ENCODE results near the gene DZIP3. TPM values are rescaled to one million over a fixed set of nuclear protein-coding genes. Genes with fewer than 3 reads are reported as not detected.

The DZIP3 gene
- total RNA-seq, 1 donor from 2014 or later, result 44.3 TPM

DNA sequence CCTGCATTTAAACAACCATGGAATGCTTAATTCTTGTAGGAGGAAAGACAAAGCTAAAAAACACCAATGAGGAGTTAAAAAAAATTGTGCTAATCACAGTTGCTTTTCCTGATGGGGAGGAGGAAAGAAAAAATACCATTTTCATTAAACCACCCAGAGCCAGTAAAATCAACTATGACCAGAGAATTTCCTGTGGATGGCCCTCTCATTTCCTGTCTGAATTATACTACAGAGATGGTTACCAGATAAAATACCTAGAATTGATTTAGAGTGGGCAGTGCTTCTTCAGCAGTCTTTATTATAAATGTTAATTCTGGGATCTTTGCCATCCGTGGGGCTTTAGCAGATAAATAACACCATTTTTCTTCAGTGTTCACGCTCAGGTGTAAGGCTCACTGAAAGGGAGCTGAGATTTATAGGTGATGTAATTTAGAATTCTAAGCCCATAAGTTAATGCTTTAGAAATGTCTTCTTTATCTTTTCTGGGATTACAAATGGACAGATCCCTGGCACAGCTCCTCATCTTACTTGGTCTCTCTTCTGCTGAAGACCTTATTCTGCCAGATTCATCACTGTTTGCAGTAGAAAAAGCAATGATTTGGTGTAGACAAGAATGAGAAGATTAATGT is 129.8 kb downstream of the DZIP3 start:
- Mint-ChIP-seq H3K27ac (ENCODE audit: unreplicated experiment) (no peak overlapping the region), H3K36me3 (ENCODE audit: unreplicated experiment) (no peaks in the 10 kb centered on the region), H3K4me3 (ENCODE audit: unreplicated experiment) (no peak overlapping the region), H3K9me3 (ENCODE audit: unreplicated experiment) (peaks cover 1% of the 10 kb centered on the region), H3K27me3 (ENCODE audit: unreplicated experiment) (no peaks in the 10 kb centered on the region), H3K4me1 (ENCODE audit: low read depth, unreplicated experiment) (no peaks in the 10 kb centered on the region)
- no peak for DNase-seq
- TF ChIP-seq, protein P1, sequence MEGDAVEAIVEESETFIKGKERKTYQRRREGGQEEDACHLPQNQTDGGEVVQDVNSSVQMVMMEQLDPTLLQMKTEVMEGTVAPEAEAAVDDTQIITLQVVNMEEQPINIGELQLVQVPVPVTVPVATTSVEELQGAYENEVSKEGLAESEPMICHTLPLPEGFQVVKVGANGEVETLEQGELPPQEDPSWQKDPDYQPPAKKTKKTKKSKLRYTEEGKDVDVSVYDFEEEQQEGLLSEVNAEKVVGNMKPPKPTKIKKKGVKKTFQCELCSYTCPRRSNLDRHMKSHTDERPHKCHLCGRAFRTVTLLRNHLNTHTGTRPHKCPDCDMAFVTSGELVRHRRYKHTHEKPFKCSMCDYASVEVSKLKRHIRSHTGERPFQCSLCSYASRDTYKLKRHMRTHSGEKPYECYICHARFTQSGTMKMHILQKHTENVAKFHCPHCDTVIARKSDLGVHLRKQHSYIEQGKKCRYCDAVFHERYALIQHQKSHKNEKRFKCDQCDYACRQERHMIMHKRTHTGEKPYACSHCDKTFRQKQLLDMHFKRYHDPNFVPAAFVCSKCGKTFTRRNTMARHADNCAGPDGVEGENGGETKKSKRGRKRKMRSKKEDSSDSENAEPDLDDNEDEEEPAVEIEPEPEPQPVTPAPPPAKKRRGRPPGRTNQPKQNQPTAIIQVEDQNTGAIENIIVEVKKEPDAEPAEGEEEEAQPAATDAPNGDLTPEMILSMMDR (IDR thresholded peaks at IDR 0.05; ENCODE audit: partially characterized antibody, unreplicated experiment), result no peak

DNA sequence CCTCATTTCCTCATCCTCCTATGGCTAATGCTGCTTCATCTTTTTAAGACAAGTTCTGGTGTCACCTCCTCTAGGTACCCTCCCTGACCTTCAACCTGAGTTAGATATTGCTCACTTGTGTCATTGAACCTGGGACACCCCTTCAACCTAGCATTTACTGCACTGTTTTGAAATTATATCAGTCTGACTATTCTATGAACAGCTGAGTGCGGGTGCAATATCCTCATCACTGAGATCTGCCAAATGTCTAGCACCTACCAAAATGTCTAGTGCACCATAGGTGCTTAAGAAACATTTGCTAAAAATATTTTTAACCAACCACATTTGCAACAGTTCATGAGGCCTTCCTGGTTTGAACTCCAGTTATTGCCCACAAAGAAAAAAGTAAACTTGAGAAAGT is 133.2 kb downstream of the DZIP3 start:
- H3K27me3 Mint-ChIP-seq (ENCODE audit: unreplicated experiment), result peaks cover 2% of the 10 kb centered on the region
- no peak overlapping the region for H3K4me3 Mint-ChIP-seq (ENCODE audit: unreplicated experiment)
- DNase-seq, result no peak
- TF ChIP-seq, protein P1 (IDR thresholded peaks at IDR 0.05; ENCODE audit: partially characterized antibody, unreplicated experiment), result no peak
- H3K27ac Mint-ChIP-seq (ENCODE audit: unreplicated experiment), result no peak overlapping the region
- no peaks in the 10 kb centered on the region for H3K9me3 Mint-ChIP-seq (ENCODE audit: unreplicated experiment)
- H3K4me1 Mint-ChIP-seq (ENCODE audit: low read depth, unreplicated experiment), result peaks cover 4% of the 10 kb centered on the region
- H3K36me3 Mint-ChIP-seq (ENCODE audit: unreplicated experiment), result no peaks in the 10 kb centered on the region

DNA sequence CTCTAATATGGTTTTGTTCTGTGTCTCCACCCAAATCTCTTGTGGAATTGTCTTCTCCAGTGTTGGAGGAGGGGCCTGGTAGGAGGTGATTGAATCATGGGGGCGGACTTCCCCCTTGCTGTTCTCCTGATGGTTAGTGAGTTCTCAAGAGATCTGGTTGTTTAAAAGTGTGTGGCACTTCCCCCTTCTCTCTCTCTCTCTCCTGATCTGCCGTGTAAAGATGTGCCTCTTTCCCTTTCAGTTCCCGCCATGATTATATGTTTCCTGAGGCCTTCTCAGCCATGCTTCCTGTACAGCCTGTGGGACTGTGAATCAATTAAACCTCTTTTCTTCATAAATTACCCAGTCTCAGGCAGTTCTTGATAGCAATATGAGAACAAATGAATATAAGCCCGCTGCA is 134.6 kb downstream of the DZIP3 start:
- peaks cover 2% of the 10 kb centered on the region for H3K27me3 Mint-ChIP-seq (ENCODE audit: unreplicated experiment)
- DNase-seq, result no peak
- no peaks in the 10 kb centered on the region for H3K36me3 Mint-ChIP-seq (ENCODE audit: unreplicated experiment)
- TF ChIP-seq, protein P1 (IDR thresholded peaks at IDR 0.05; ENCODE audit: partially characterized antibody, unreplicated experiment), result no peak
- H3K27ac Mint-ChIP-seq (ENCODE audit: unreplicated experiment), result no peak overlapping the region
- peaks cover 4% of the 10 kb centered on the region for H3K4me1 Mint-ChIP-seq (ENCODE audit: low read depth, unreplicated experiment)
- no peak overlapping the region for H3K4me3 Mint-ChIP-seq (ENCODE audit: unreplicated experiment)
- H3K9me3 Mint-ChIP-seq (ENCODE audit: unreplicated experiment), result no peaks in the 10 kb centered on the region

DNA sequence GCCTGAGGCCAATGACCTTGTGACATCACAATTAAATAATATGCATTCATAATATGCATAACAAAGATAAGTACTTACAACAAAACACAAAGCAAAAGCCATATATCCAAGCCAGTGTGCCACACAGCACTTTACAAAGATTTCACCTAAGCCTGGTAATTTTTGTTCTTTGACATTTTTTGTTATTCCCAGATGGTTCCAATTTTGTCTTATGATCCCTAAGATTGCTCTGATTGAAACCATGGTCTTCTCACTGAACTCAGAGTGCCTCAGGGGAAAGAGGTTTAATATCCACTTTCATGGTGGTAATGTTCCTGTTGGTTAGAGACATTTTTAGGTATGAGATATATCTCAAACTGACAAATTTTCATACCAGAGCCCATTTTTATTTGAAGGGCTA is 138.6 kb downstream of the DZIP3 start:
- Mint-ChIP-seq H3K27ac (ENCODE audit: unreplicated experiment) (no peak overlapping the region), H3K36me3 (ENCODE audit: unreplicated experiment) (no peaks in the 10 kb centered on the region), H3K4me3 (ENCODE audit: unreplicated experiment) (no peak overlapping the region), H3K27me3 (ENCODE audit: unreplicated experiment) (peaks cover 2% of the 10 kb centered on the region), H3K4me1 (ENCODE audit: low read depth, unreplicated experiment) (peaks cover 4% of the 10 kb centered on the region), H3K9me3 (ENCODE audit: unreplicated experiment) (no peaks in the 10 kb centered on the region)
- TF ChIP-seq, protein P1 (IDR thresholded peaks at IDR 0.05; ENCODE audit: partially characterized antibody, unreplicated experiment), result no peak
- no peak for DNase-seq

DNA sequence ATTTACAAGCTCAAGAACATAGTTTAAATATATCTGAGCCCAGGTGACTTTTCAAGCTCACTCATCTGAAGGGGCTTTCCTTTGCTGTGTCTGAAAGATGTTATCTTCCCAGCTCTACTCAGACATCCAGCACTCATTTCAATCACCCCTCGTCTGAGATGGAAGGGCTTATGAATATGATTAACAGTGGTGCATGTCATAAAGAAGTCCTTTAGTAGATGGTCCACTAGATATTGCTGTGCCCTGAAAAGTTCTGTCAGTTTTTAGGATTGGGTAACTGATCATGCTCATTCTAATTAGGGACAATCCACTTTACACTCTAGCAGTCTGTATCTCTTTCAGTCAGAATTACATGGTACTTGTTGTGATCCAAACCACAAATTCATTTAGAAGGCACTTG is 139.4 kb downstream of the DZIP3 start:
- TF ChIP-seq, protein P1 (IDR thresholded peaks at IDR 0.05; ENCODE audit: partially characterized antibody, unreplicated experiment), result no peak
- Mint-ChIP-seq H3K36me3 (ENCODE audit: unreplicated experiment) (no peaks in the 10 kb centered on the region), H3K4me3 (ENCODE audit: unreplicated experiment) (no peak overlapping the region)

More for the DNA sequence above, 139.4 kb downstream of the DZIP3 start:
- Mint-ChIP-seq H3K27ac (ENCODE audit: unreplicated experiment) (no peak overlapping the region), H3K27me3 (ENCODE audit: unreplicated experiment) (peaks cover 2% of the 10 kb centered on the region), H3K9me3 (ENCODE audit: unreplicated experiment) (no peaks in the 10 kb centered on the region), H3K4me1 (ENCODE audit: low read depth, unreplicated experiment) (peaks cover 4% of the 10 kb centered on the region)
- DNase-seq, result no peak
